Measurements from ENCODE around the gene RBBP4.
"Not testable (repeated sequence)": the region's sequence is repeated elsewhere in the genome, so short reads cannot be mapped to it uniquely, and the experiment has no call there.

RBBP4 gene
- 93.8 to 118 reads per million in 2 donors for total RNA-seq

- DNase-seq = peak; percentile 96 to 99 (median 97)
These were observed at the start of gene RBBP4 for GRCh38 chr1:32650752-32651460. TSS of gene RBBP4 (plus strand) at chr1:32651208. CDS start at chr1:32651307, 99 bp downstream.

- no peak for DNase-seq
These were observed 45.1 kb upstream of the RBBP4 start for GRCh38 chr1:32605711-32606424.

GRCh38 chr1:32606565-32607371 is 44.2 kb upstream of the RBBP4 start:
- DNase-seq = no peak

GRCh38 chr1:32609180-32609579 is 41.8 kb upstream of the RBBP4 start:
- DNase-seq = no peak

- no peak for DNase-seq
These were observed 39.2 kb upstream of the RBBP4 start for GRCh38 chr1:32611859-32612188.

- peak; percentile 12 to 47 (median 27) for DNase-seq
These were observed 38.7 kb upstream of the RBBP4 start for GRCh38 chr1:32612189-32612881.

- DNase-seq = no peak
These were observed 37.5 kb upstream of the RBBP4 start for GRCh38 chr1:32613472-32613871.

- DNase-seq = no peak
These were observed 32.3 kb upstream of the RBBP4 start for GRCh38 chr1:32618673-32619221.

GRCh38 chr1:32619701-32620485 is 31.1 kb upstream of the RBBP4 start:
- peak in 1 of 5 experiments; percentile 75 for DNase-seq

- DNase-seq = no peak
These were observed 28.8 kb upstream of the RBBP4 start for GRCh38 chr1:32622205-32622604.

- DNase-seq = peak in 1 of 5 experiments; percentile 65
These were observed 28.0 kb upstream of the RBBP4 start for GRCh38 chr1:32622806-32623681.

- peak in 1 of 5 experiments; percentile 35 for DNase-seq
These were observed 27.2 kb upstream of the RBBP4 start for GRCh38 chr1:32623775-32624174.

GRCh38 chr1:32626176-32626575 is 24.8 kb upstream of the RBBP4 start:
- no peak for DNase-seq

GRCh38 chr1:32627596-32628162 is 23.3 kb upstream of the RBBP4 start:
- DNase-seq = peak in 2 of 5 experiments; percentile 39 to 74

- DNase-seq = not testable (repeated sequence)
These were observed 20.8 kb upstream of the RBBP4 start for GRCh38 chr1:32630173-32630572.

GRCh38 chr1:32632829-32633228 is 18.2 kb upstream of the RBBP4 start:
- DNase-seq = no peak

GRCh38 chr1:32635508-32636277 is 15.3 kb upstream of the RBBP4 start:
- DNase-seq = no peak

GRCh38 chr1:32636914-32637645 is 13.9 kb upstream of the RBBP4 start:
- no peak for DNase-seq

Measured in T-helper 2 cell (primary cell).